Cerebellar nuclear complex (tissue), 1 donor: ENCODE results near the gene CRKL.

Experiments
- DNase-seq, 2 experiments: peaks; one replicate each; lab custom pipeline; 2025; lab: John Stamatoyannopoulos, UW

Gene CRKL

DNA sequence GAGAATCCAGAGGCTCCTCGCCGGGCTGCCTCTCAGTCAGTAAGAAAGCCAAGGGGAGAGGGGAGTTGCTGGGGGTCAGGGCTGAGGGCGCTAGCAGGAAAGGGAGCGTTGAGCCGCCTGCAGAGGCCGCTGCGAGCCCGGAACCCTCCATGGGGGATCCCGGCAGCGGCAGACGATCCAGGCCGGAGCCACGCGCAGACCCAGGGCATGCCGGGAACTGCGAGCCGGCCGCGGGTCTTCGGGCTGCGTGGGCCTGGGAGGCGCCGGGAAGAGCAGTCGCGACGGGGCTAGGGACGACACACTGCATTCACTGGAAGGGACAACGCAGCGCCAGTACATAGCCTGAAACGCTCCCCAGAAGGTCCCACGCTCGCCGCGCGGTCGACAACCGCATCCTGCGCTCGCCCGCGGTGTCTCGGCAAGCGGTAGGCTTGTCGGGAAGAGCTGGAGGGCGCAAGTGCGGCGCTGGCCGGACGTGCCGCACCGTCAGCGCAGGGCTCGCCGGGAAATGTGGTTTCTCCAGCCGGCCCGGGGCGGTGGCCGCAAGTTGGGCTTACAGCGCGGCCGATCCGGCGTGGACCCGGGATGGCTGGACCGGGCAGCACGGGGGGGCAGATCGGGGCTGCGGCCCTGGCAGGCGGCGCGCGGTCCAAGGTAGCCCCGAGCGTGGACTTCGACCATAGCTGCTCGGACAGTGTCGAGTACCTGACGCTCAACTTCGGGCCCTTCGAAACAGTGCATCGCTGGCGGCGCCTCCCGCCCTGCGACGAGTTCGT, 64.8 kb downstream of the CRKL start, which contains the start of gene LZTR1:
TSS of gene LZTR1 (plus strand) at position 511 of the 776 bp plus-strand sequence. CDS start at position 586, 75 bp downstream.
- peak in 1 of 2 experiments; percentile 55 for DNase-seq

GRCh38 chr22:20982563-20982882, 65.3 kb downstream of the CRKL start:
- no peak for DNase-seq

DNA sequence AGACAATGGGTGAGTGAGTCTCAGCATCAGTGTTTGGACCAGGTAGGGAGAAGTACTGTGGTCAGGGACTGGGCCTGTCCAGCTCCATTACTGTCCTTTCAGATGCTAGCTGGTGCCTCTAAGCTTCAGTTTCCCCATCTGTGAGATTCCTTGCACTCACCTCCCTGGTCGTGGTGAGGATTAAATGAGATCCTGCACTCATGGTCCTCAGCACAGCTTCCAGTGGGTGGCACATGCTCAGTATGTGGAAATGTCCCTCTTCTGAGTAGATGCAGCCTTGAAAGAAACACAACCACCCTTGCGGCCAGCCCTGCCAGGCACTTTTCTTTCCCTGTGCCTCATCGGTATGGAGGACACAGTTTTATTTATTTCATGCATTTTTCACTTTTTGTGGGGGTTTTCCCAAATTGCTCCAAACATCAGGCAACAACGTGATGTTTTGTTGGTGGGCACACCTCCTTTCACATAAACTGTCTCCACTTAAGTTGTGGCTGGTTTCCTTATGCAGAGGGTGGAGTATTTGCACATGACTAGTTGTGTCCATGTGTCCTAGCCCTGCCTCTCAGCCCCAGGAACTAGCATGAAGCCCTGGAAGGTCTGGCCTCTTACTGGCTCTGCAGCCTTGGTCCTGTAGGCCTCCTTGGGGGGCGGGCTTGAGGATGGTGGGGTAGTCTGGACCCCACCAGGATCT, 66.0 kb downstream of the CRKL start:
- no peak for DNase-seq

DNA sequence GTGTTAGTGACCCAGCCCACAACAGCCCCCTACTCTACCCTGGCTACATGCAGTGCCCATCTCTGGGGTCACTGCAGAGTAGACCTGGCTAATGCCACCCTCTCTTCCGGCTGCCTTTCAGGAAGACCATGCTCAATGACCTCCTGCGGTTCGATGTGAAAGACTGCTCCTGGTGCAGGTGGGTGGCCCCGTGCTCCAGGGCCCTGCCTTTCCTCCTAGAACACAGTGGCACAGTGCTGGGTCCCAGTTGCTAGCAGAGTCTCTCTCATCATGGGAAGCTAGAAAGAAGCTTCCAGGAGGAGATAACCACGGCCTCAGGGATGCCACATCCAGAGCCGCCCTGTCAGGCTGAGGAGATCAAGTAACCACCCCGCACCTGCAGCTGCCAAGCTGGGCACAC, 68.5 kb downstream of the CRKL start:
- DNase-seq, result no peak

GRCh38 chr22:20986365-20986764, 69.2 kb downstream of the CRKL start:
- DNase-seq, result no peak

DNA sequence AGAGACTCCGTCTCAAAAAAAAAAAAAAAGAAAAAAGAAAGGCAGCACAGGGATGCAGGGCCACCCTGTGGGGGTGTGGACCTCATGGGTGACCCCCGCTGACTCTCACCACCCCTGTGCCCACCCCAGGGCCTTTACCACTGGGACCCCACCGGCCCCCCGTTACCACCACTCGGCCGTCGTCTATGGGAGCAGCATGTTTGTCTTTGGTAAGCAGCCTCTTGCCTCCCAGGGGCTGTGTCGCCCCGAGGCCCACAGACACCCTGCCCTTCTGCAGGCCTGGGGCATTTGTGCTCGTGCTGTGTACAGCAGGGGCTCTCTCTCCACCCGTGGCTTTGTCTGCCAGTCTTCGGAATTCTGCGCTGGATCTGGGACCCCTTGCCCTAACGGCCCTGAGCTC, 70.2 kb downstream of the CRKL start:
- DNase-seq, result no peak

- no peak for DNase-seq
These were observed 71.5 kb downstream of the CRKL start for GRCh38 chr22:20988573-20989322.

DNA sequence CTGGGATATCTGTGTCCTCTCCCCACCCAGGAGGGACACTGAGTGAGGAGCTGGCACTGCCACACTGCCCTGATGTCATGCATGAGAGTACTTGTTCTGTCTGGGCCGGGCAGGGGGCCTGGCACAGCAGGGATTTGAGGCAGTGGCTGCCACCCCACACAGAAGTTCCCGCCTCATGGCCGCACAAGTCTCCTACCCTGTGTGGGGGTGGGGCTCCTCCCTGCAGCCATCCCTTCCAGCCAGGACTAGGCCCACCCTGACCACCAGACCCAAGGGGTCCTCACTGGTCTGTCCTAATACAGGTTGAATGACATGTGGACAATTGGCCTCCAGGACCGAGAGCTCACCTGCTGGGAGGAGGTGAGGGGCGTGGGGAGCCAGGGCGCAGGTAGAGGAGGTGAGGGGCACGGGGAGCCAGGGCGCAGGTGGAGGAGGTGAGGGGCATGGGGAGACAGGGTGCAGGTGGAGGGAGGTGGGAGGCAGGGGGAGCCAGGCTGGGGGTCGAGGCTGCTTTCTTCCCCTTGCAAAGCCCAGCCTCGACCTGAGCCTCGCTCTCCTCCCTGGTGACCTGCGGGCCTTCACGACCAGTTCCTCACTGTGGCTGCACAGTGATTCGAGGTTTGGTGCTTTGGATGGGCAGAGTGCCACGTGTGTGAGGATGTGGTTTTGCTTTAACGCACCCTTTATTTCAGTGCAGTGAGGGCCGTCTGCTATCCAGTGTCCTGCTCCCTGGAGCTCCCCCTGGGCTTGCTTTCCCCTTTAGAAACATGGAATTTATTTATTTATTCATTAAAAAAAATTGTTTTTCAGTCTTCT, 72.3 kb downstream of the CRKL start:
- DNase-seq, result no peak

GRCh38 chr22:20990184-20991180, 73.3 kb downstream of the CRKL start:
- no peak for DNase-seq

- DNase-seq, result no peak
These were observed 74.2 kb downstream of the CRKL start for GRCh38 chr22:20991252-20992055.

DNA sequence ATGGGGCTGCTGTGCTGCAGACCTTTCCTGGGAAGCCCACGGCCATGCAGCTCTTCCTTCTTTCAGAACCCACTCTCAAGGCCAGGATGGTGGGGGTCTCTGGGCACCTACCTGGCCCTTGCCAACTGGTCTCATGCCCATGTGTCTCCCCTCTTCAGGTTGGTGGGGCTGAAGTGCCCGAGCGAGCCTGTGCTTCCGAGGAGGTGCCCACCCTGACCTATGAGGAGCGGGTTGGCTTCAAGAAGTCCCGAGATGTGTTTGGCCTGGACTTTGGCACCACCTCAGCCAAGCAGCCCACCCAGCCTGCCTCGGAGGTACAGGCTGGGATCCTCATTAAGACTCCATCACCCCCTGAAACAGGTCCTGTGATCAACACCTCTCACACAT, 74.8 kb downstream of the CRKL start:
- no peak for DNase-seq

DNA sequence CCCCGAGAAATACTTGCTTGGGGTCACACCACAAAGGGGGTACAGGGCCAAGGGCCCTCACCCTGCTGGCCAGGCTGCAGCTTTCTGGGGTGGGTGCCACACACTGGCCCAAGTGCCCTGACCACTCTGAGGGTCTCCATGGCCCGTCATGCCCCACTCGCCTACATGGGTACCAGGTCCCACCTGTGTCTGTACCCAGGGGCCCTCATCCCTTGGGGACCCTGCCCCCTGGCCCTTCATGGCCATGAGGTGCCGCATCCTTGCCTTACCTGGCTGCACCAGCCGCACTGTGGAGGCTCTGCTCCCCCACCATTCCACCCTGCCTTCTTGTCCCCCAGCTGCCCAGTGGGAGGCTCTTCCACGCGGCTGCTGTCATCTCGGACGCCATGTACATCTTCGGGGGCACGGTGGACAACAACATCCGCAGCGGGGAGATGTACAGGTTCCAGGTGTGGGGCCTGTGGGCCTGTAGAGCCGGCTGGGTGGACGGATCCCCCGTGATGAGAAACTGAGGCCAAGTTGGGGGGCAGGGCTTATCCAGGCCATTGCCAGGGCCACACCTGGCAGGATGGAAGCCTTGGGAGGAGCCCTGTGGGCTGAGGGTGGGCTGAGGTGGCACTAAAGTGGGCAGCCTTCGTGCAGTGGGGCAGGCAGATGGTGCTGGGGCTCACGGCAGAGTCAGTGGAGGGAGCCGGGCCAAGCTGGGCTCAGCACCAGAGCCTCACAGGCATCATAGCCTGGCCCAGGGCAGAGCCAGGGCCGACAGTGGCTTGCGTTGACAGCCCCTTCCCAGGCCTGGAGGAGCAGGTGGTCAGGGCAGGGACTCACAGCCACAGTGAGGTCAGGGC, 75.5 kb downstream of the CRKL start:
- DNase-seq, result no peak

- DNase-seq, result no peak
These were observed 76.3 kb downstream of the CRKL start for GRCh38 chr22:20993304-20994127.

- no peak for DNase-seq
These were observed 77.1 kb downstream of the CRKL start for GRCh38 chr22:20994128-20994901.

GRCh38 chr22:20994902-20995241, 77.7 kb downstream of the CRKL start:
- no peak for DNase-seq

GRCh38 chr22:20995329-20996030, 78.3 kb downstream of the CRKL start:
- DNase-seq, result no peak

DNA sequence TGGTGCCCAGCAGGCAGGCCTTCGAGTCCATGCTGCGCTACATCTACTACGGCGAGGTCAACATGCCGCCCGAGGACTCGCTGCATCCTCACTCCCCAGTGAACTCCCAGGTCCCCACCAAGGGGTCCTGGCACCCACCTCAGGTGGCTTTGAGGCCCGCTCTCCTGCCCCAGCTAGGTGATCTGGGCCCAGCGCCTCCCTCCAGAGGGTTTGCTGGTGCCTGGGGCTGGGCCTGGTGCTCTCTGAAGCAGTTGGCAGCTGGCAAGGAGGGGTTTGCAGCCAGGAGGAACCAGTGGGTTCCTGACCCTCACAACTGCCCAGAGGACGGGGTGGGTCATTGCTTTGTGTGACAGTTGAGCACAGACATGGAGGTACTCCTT, 78.8 kb downstream of the CRKL start:
- DNase-seq, result no peak
